IMR-90 (cell line): ENCODE measurements around the gene TCHP. TPM values are rescaled to one million over a fixed set of nuclear protein-coding genes. Genes with fewer than 3 reads are reported as not detected.

Experiments
- ATAC-seq: fragments of 200-7000 bp; cut with Tn5 transposase; 2 replicates; pipeline ENCODE4 v1.9.1; 2020; ENCODE audit warnings: low read depth, mild to moderate bottlenecking, moderate library complexity
- BruUV-seq: library from RNA; stranded (reverse); fragments of 400-500 nt; replicated peaks from 2 replicates; lab custom pipeline; 2021; lab: Mats Ljungman, UMichigan
- CTCF ChIA-PET: fragments of 300-600 bp; formaldehyde crosslinking; extraction: SDS; loops from one replicate; lab custom pipeline; 2021; ENCODE audit warnings: antibody characterized with exemption; lab: Yijun Ruan, JAX
- POLR2A ChIA-PET: fragments of 300-600 bp; sonication (Branson Sonifier 250); formaldehyde crosslinking; loops from one replicate; lab custom pipeline; 2022; ENCODE audit warnings: antibody characterized with exemption; ENCODE audit not compliant: unreplicated experiment; lab: Charles Lee
- DNase-seq: peaks from one replicate; pipeline ENCODE4 v3.0.0; 2013
- H2AFZ ChIP-seq: replicated peaks from 2 replicates; pipeline ENCODE3; 2013; ENCODE audit warnings: low read length, mild to moderate bottlenecking; ENCODE audit not compliant: poor library complexity
- H2AK5ac ChIP-seq: 2 replicates; pipeline ENCODE4 v1.6.1; 2013; ENCODE audit warnings: low read depth, low read length, inconsistent platforms
- H2AK9ac ChIP-seq: replicated peaks from 2 replicates; pipeline ENCODE3; 2013; ENCODE audit warnings: mild to moderate bottlenecking, low read depth, low read length, moderate library complexity; ENCODE audit not compliant: poor library complexity
- H2BK120ac ChIP-seq: 2 replicates; pipeline ENCODE4 v1.6.1; 2013; ENCODE audit warnings: low read depth, low read length, inconsistent platforms
- H2BK15ac ChIP-seq: 3 replicates; pipeline ENCODE4 v1.6.1; 2013; ENCODE audit warnings: low read depth, low read length, inconsistent platforms
- H2BK20ac ChIP-seq: 2 replicates; pipeline ENCODE4 v1.6.1; 2013; ENCODE audit warnings: low read depth, mild to moderate bottlenecking, inconsistent platforms, low read length, moderate library complexity
- H2BK5ac ChIP-seq: 2 replicates; pipeline ENCODE4 v1.6.1; 2013; ENCODE audit warnings: mild to moderate bottlenecking, low read depth, low read length, inconsistent platforms; ENCODE audit not compliant: poor library complexity, severe bottlenecking
- H3K14ac ChIP-seq: replicated peaks from 2 replicates; pipeline ENCODE4 v1.6.1; 2013; ENCODE audit warnings: low read depth, low read length, inconsistent platforms
- H3K18ac ChIP-seq: 2 replicates; pipeline ENCODE4 v1.6.1; 2013; ENCODE audit warnings: low read depth, low read length, control low read depth
- H3K23ac ChIP-seq: 2 replicates; pipeline ENCODE4 v1.6.1; 2013; ENCODE audit warnings: low read depth, low read length, inconsistent platforms
- H3K27ac ChIP-seq: 2 replicates; pipeline ENCODE4 v1.5.1; 2013; ENCODE audit warnings: mild to moderate bottlenecking, control low read depth, low read length; ENCODE audit not compliant: insufficient read depth
- H3K27me3 ChIP-seq: 2 replicates; pipeline ENCODE4 v1.6.1; 2013; ENCODE audit warnings: low read length; ENCODE audit not compliant: control insufficient read depth, insufficient read depth
- H3K36me3 ChIP-seq: 2 replicates; pipeline ENCODE4 v1.6.1; 2013; ENCODE audit warnings: low read length, mixed read lengths; ENCODE audit not compliant: control insufficient read depth, insufficient read depth
- H3K4ac ChIP-seq: 2 replicates; pipeline ENCODE4 v1.6.1; 2013; ENCODE audit warnings: low read depth, low read length, inconsistent platforms
- H3K4me1 ChIP-seq: 2 replicates; pipeline ENCODE4 v1.6.1; 2013; ENCODE audit warnings: low read length, mixed read lengths; ENCODE audit not compliant: control insufficient read depth, insufficient read depth
- H3K4me2 ChIP-seq: 2 replicates; pipeline ENCODE4 v1.6.1; 2013; ENCODE audit warnings: low read depth, mild to moderate bottlenecking, control low read depth, low read length, moderate library complexity
- H3K4me3 ChIP-seq: 2 replicates; pipeline ENCODE4 v1.5.1; 2013; ENCODE audit warnings: low read depth, mild to moderate bottlenecking, control low read depth, low read length, moderate library complexity; ENCODE audit not compliant: insufficient read depth
- H3K56ac ChIP-seq: 2 replicates; pipeline ENCODE4 v1.6.1; 2013; ENCODE audit warnings: low read length, inconsistent platforms; ENCODE audit not compliant: insufficient read depth; ENCODE audit errors: extremely low read depth
- H3K79me1 ChIP-seq, 2 experiments: 2 replicates each; pipeline ENCODE4 v1.6.1; 2013; ENCODE audit warnings: low read length in 2 of 2, inconsistent platforms in 1 of 2, low read depth in 1 of 2
- H3K9ac ChIP-seq: 2 replicates; pipeline ENCODE4 v1.6.1; 2013; ENCODE audit warnings: low read depth, low read length, control low read depth
- H3K9me1 ChIP-seq: 2 replicates; pipeline ENCODE4 v1.6.1; 2013; ENCODE audit warnings: low read length, inconsistent platforms; ENCODE audit not compliant: insufficient read depth
- H3K9me3 ChIP-seq: 2 replicates; pipeline ENCODE4 v1.6.1; 2013; ENCODE audit warnings: low read length; ENCODE audit not compliant: control insufficient read depth, insufficient read depth
- H4K20me1 ChIP-seq: 2 replicates; pipeline ENCODE4 v1.6.1; 2013; ENCODE audit warnings: low read length, inconsistent platforms; ENCODE audit not compliant: insufficient read depth
- H4K5ac ChIP-seq: 2 replicates; pipeline ENCODE4 v1.6.1; 2013; ENCODE audit warnings: mild to moderate bottlenecking, low read depth, low read length, control low read depth
- H4K8ac ChIP-seq, 2 experiments: 2 replicates each; pipeline ENCODE4 v1.6.1; 2013; ENCODE audit warnings: low read depth in 2 of 2, low read length in 2 of 2, control low read depth in 1 of 2, inconsistent platforms in 1 of 2
- H4K91ac ChIP-seq: 2 replicates; pipeline ENCODE4 v1.6.1; 2013; ENCODE audit warnings: low read depth, low read length, inconsistent platforms; ENCODE audit not compliant: insufficient read depth
- BHLHE40 ChIP-seq: fragments of 150-350 bp; IDR thresholded peaks from 2 replicates; pipeline ENCODE4 v1.6.1; 2016; ENCODE audit warnings: mild to moderate bottlenecking, low read depth, low read length
- CEBPB ChIP-seq: IDR thresholded peaks from 2 replicates; pipeline ENCODE4 v1.6.1; 2012; ENCODE audit warnings: low read depth, low read length, improper control_type of control experiment
- FOS ChIP-seq: fragments of 150-350 bp; IDR thresholded peaks from 2 replicates; pipeline ENCODE4 v1.6.1; 2016; ENCODE audit warnings: low read depth, low read length
- MAZ ChIP-seq: IDR thresholded peaks from 2 replicates; pipeline ENCODE4 v1.6.1; 2012; ENCODE audit warnings: low read depth, mild to moderate bottlenecking, low read length, improper control_type of control experiment, moderate library complexity, borderline replicate concordance
- MXI1 ChIP-seq: IDR thresholded peaks from 2 replicates; pipeline ENCODE4 v1.6.1; 2012; ENCODE audit warnings: low read depth, mild to moderate bottlenecking, low read length, moderate library complexity, borderline replicate concordance
- NFE2L2 ChIP-seq: fragments of 150-350 bp; IDR thresholded peaks from 2 replicates; pipeline ENCODE4 v1.6.1; 2016; ENCODE audit warnings: low read depth, mild to moderate bottlenecking, low read length
- POLR2A ChIP-seq: IDR thresholded peaks from 2 replicates; pipeline ENCODE4 v1.6.1; 2012; ENCODE audit warnings: mild to moderate bottlenecking, low read depth, low read length
- RCOR1 ChIP-seq: IDR thresholded peaks from 2 replicates; pipeline ENCODE4 v1.6.1; 2012; ENCODE audit warnings: mild to moderate bottlenecking, low read length, improper control_type of control experiment; ENCODE audit not compliant: insufficient replicate concordance
- RFX5 ChIP-seq: IDR thresholded peaks from 2 replicates; pipeline ENCODE4 v1.8.0; 2012; ENCODE audit warnings: low read depth, mild to moderate bottlenecking, low read length, moderate library complexity
- SMC3 ChIP-seq: fragments of 150-350 bp; IDR thresholded peaks from 2 replicates; pipeline ENCODE4 v1.6.1; 2016; ENCODE audit warnings: low read depth, mild to moderate bottlenecking, antibody characterized with exemption, low read length, moderate library complexity
- WGBS, 2 experiments: methylation state at CpG; one replicate each; pipeline versions ENCODE4 v1.1.5 to v1.1.7; 2013; ENCODE audit warnings: missing lambda C conversion rate in 2 of 2; ENCODE audit not compliant: insufficient read length in 1 of 2; ENCODE audit errors: extremely low coverage in 2 of 2; 5-methylcytosine and 5-hydroxymethylcytosine counted together
- dilution Hi-C: fragments of 300-500 bp; cut with HindIII; formaldehyde crosslinking; loops from one replicate; pipeline ENCODE4 v1.14.3; 2018; ENCODE audit warnings: low sequenced_read_pairs; ENCODE audit not compliant: unreplicated experiment
- in situ Hi-C: fragments of 300-500 bp; cut with MboI; formaldehyde crosslinking; loops from 3 replicates; pipeline ENCODE4 v1.14.3; 2019; ENCODE audit warnings: low sequenced_read_pairs, inconsistent platforms, mixed read lengths
- intact Hi-C: fragments of 100-400 bp; cut with micrococcal nuclease; formaldehyde crosslinking; loops from 2 replicates; pipeline ENCODE4 v1.10.0; 2022
- polyA plus RNA-seq, 3 experiments: library from polyadenylated mRNA; depleted of rRNA; stranded (reverse); fragments of >200 nt; gene quantifications; 2 replicates each; pipeline ENCODE4 v1.2.3, GENCODE V29; 2012; ENCODE audit warnings: low replicate concordance in 1 of 3
- total RNA-seq: library from RNA; depleted of rRNA; stranded (reverse); fragments of >200 nt; gene quantifications from 2 replicates; pipeline ENCODE4 v1.2.3, GENCODE V29; 2012
- TF ChIP-seq, protein P1 (sequence below): fragments of 150-350 bp; IDR thresholded peaks from 2 replicates; pipeline ENCODE4 v1.6.1; 2016; ENCODE audit warnings: low read depth, mild to moderate bottlenecking, low read length, moderate library complexity, borderline replicate concordance
- TF ChIP-seq, protein P2 (sequence below): fragments of 150-350 bp; IDR thresholded peaks from 2 replicates; pipeline ENCODE4 v1.6.1; 2017; ENCODE audit warnings: mild to moderate bottlenecking, antibody characterized with exemption, low read length, low read depth
- TF ChIP-seq, protein P3 (sequence below): conservative IDR thresholded peaks from 2 replicates; pipeline ENCODE4 v1.5.1; 2012; ENCODE audit warnings: mild to moderate bottlenecking, low read depth, low read length, improper control_type of control experiment

Gene TCHP
- total and polyA plus RNA-seq, 2 of the 4 experiments (the other 2 are of a cell fraction): 6.1 to 13.4 TPM

DNA sequence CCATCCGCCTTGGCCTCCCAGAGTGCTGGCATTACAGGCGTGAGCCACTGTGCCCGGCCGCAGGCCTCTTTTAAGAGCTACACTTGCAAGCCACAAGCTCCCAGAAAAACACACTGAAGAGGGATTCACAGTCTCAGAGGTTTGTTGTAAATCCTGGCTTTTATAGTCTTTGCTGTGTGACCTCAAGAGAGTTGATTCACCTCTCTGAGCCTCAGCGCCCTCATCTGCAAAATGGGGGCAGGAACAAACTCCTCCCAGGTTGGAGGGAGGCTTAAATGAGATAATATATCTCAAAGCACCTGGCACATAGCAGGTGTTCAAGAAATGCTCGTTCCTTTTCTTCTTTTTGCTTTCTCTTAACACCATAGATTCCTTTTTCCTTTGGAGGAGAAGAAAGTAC lies 3.9 kb upstream of the TCHP start:
- Histone ChIP-seq H4K91ac (no peak overlapping the region), H2BK5ac (no peak overlapping the region), H3K36me3 (no peaks in the 10 kb centered on the region), H3K9me3 (no peaks in the 10 kb centered on the region), H2BK20ac (no peak overlapping the region), H3K4me1 (peaks cover 3% of the 10 kb centered on the region; the same call in 1 of the 2 replicates), H2BK120ac (no peak overlapping the region), H3K4ac (no peak overlapping the region), H3K14ac (no peak overlapping the region), H3K4me3 (no peak overlapping the region), H3K9me1 (peaks cover 4% of the 10 kb centered on the region; the same call in 1 of the 2 replicates), H3K56ac (no peak overlapping the region), H4K20me1 (no peaks in the 10 kb centered on the region), H2AK5ac (no peak overlapping the region), H4K8ac (no peak overlapping the region), H2AK9ac (no peak overlapping the region), H2BK15ac (no peak overlapping the region), H4K5ac (no peak overlapping the region), H3K27ac (no peak overlapping the region), H3K4me2 (no peak overlapping the region), H3K18ac (no peak overlapping the region), H3K27me3 (no peaks in the 10 kb centered on the region; the same call in 1 of the 2 replicates), H3K79me1 (peaks cover 5 to 17% of the 10 kb centered on the region in 2 experiments), H3K23ac (no peak overlapping the region), H3K9ac (no peak overlapping the region), H2AFZ (no peak overlapping the region)
- dilution Hi-C loops: no loop called here
- TF ChIP-seq, protein P1, sequence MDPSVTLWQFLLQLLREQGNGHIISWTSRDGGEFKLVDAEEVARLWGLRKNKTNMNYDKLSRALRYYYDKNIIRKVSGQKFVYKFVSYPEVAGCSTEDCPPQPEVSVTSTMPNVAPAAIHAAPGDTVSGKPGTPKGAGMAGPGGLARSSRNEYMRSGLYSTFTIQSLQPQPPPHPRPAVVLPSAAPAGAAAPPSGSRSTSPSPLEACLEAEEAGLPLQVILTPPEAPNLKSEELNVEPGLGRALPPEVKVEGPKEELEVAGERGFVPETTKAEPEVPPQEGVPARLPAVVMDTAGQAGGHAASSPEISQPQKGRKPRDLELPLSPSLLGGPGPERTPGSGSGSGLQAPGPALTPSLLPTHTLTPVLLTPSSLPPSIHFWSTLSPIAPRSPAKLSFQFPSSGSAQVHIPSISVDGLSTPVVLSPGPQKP: no peak
- TF ChIP-seq, protein P2, sequence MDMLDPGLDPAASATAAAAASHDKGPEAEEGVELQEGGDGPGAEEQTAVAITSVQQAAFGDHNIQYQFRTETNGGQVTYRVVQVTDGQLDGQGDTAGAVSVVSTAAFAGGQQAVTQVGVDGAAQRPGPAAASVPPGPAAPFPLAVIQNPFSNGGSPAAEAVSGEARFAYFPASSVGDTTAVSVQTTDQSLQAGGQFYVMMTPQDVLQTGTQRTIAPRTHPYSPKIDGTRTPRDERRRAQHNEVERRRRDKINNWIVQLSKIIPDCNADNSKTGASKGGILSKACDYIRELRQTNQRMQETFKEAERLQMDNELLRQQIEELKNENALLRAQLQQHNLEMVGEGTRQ: no peak
- no peak for TF ChIP-seq BHLHE40
- no peak for TF ChIP-seq MXI1
- no peak for TF ChIP-seq SMC3
- no peak for TF ChIP-seq NFE2L2
- TF ChIP-seq CEBPB: no peak
- TF ChIP-seq, protein P3, sequence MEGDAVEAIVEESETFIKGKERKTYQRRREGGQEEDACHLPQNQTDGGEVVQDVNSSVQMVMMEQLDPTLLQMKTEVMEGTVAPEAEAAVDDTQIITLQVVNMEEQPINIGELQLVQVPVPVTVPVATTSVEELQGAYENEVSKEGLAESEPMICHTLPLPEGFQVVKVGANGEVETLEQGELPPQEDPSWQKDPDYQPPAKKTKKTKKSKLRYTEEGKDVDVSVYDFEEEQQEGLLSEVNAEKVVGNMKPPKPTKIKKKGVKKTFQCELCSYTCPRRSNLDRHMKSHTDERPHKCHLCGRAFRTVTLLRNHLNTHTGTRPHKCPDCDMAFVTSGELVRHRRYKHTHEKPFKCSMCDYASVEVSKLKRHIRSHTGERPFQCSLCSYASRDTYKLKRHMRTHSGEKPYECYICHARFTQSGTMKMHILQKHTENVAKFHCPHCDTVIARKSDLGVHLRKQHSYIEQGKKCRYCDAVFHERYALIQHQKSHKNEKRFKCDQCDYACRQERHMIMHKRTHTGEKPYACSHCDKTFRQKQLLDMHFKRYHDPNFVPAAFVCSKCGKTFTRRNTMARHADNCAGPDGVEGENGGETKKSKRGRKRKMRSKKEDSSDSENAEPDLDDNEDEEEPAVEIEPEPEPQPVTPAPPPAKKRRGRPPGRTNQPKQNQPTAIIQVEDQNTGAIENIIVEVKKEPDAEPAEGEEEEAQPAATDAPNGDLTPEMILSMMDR: no peak
- no peak for TF ChIP-seq RCOR1
- TF ChIP-seq RFX5: no peak
- no peak for TF ChIP-seq FOS
- TF ChIP-seq MAZ: no peak
- no peak for TF ChIP-seq POLR2A
- in situ Hi-C loops: no loop called here
- CTCF ChIA-PET: no interaction called here
- no TSS peak for BruUV-seq
- ATAC-seq (no peak), DNase-seq (no peak)
- no CpG with 5 or more reads among the region's 6 CpGs for WGBS, 2 experiments
- POLR2A ChIA-PET: no interaction called here
- intact Hi-C loops: no loop called here
